Activated CD8-positive, alpha-beta T cell treated with anti-CD3 and anti-CD28 coated beads for 36 hours (primary cell): ENCODE results near the gene TMEM179. TPM values are rescaled to one million over a fixed set of nuclear protein-coding genes. Genes with fewer than 3 reads are reported as not detected.

Experiments
- ATAC-seq: fragments of 200-7000 bp; cut with Tn5 transposase; one replicate; pipeline ENCODE4 v1.10.0; 2021; ENCODE audit warnings: mild to moderate bottlenecking, moderate library complexity
- CTCF ChIA-PET: fragments of 350-600 bp; sonication (Branson Sonifier 250); formaldehyde crosslinking; loops from one replicate; lab custom pipeline; 2021; ENCODE audit warnings: antibody characterized with exemption; lab: Charles Lee
- POLR2A ChIA-PET: fragments of 350-600 bp; sonication (Branson Sonifier 250); formaldehyde crosslinking; loops from one replicate; lab custom pipeline; 2021; ENCODE audit warnings: antibody characterized with exemption; lab: Charles Lee
- DNase-seq: peaks from one replicate; pipeline ENCODE4 v3.0.0-alpha.2; 2020
- H3K27ac Mint-ChIP-seq: one replicate; pipeline ENCODE4 v1.8.0; 2021; ENCODE audit warnings: mild to moderate bottlenecking, mixed read lengths
- H3K27me3 Mint-ChIP-seq: one replicate; pipeline ENCODE4 v1.8.0; 2021; ENCODE audit warnings: mixed read lengths
- H3K36me3 Mint-ChIP-seq: one replicate; pipeline ENCODE4 v1.8.0; 2021; ENCODE audit warnings: low read depth, mixed read lengths
- H3K4me1 Mint-ChIP-seq: one replicate; pipeline ENCODE4 v1.8.0; 2021; ENCODE audit warnings: low read depth, mixed read lengths
- H3K4me3 Mint-ChIP-seq: one replicate; pipeline ENCODE4 v1.8.0; 2021; ENCODE audit warnings: mild to moderate bottlenecking, moderate library complexity, mixed read lengths
- H3K9me3 Mint-ChIP-seq: one replicate; pipeline ENCODE4 v1.8.0; 2021; ENCODE audit warnings: mixed read lengths
- CTCF ChIP-seq: fragments of 200-600 bp; IDR thresholded peaks from one replicate; pipeline ENCODE4 v1.8.0; 2022; ENCODE audit warnings: antibody characterized with exemption, mild to moderate bottlenecking
- intact Hi-C: fragments of 100-400 bp; cut with micrococcal nuclease; formaldehyde crosslinking; loops from one replicate; pipeline ENCODE4 v1.10.0; 2022
- total RNA-seq, 2 experiments: library from RNA; stranded (reverse); gene quantifications; one replicate each; pipeline ENCODE4 v1.2.3, GENCODE V29; 2021

The TMEM179 gene
- total RNA-seq, 2 experiments from 2014 or later: not detected

GRCh38 chr14:104578321-104578720 is 26.3 kb downstream of the TMEM179 start:
- H3K36me3 Mint-ChIP-seq: no peaks in the 10 kb centered on the region
- ATAC-seq (no peak), DNase-seq (no peak)
- POLR2A ChIA-PET: no interaction called here
- no peaks in the 10 kb centered on the region for H3K9me3 Mint-ChIP-seq
- H3K27ac Mint-ChIP-seq: no peak overlapping the region
- no peak for TF ChIP-seq CTCF
- H3K4me3 Mint-ChIP-seq: no peak overlapping the region
- no peaks in the 10 kb centered on the region for H3K4me1 Mint-ChIP-seq
- CTCF ChIA-PET: interaction anchor here (1.2 kb wide), 1 partner anchor 501 kb away, joined by 3 read pairs; no protein-coding TSS in a partner anchor
- no peaks in the 10 kb centered on the region for H3K27me3 Mint-ChIP-seq
- intact Hi-C loops: no loop called here

- Mint-ChIP-seq H3K27ac (no peak overlapping the region), H3K9me3 (no peaks in the 10 kb centered on the region), H3K4me3 (no peak overlapping the region), H3K36me3 (no peaks in the 10 kb centered on the region), H3K4me1 (no peaks in the 10 kb centered on the region), H3K27me3 (no peaks in the 10 kb centered on the region)
- POLR2A ChIA-PET: no interaction called here
- DNase-seq (no peak), ATAC-seq (no peak)
- TF ChIP-seq CTCF: no peak
- intact Hi-C loops: no loop called here
- CTCF ChIA-PET: interaction anchor here (1.2 kb wide), 1 partner anchor 500 kb away, joined by 3 read pairs; no protein-coding TSS in a partner anchor
These were observed 26.7 kb downstream of the TMEM179 start for GRCh38 chr14:104577847-104578301.

- H3K4me1 Mint-ChIP-seq: no peaks in the 10 kb centered on the region
- H3K27ac Mint-ChIP-seq: no peak overlapping the region
- H3K4me3 Mint-ChIP-seq: no peak overlapping the region
- H3K36me3 Mint-ChIP-seq: no peaks in the 10 kb centered on the region
- DNase-seq: no peak
- no peak for ATAC-seq
- no peak for TF ChIP-seq CTCF
- intact Hi-C loops: no loop called here
- no peaks in the 10 kb centered on the region for H3K27me3 Mint-ChIP-seq
- ChIA-PET POLR2A (no interaction called here), CTCF (interaction anchor here (1.2 kb wide), 1 partner anchor 500 kb away, joined by 3 read pairs; no protein-coding TSS in a partner anchor)
- no peaks in the 10 kb centered on the region for H3K9me3 Mint-ChIP-seq
These were observed 27.1 kb downstream of the TMEM179 start for GRCh38 chr14:104577426-104577825.

GRCh38 chr14:104576970-104577332 is 27.6 kb downstream of the TMEM179 start:
- H3K4me1 Mint-ChIP-seq: no peaks in the 10 kb centered on the region
- H3K27me3 Mint-ChIP-seq: no peaks in the 10 kb centered on the region
- ChIA-PET POLR2A (no interaction called here), CTCF (no interaction called here)
- no peaks in the 10 kb centered on the region for H3K9me3 Mint-ChIP-seq
- H3K36me3 Mint-ChIP-seq: no peaks in the 10 kb centered on the region
- DNase-seq (no peak), ATAC-seq (no peak)
- no peak overlapping the region for H3K4me3 Mint-ChIP-seq
- no peak for TF ChIP-seq CTCF
- no peak overlapping the region for H3K27ac Mint-ChIP-seq
- intact Hi-C loops: no loop called here

GRCh38 chr14:104576232-104576969 is 28.2 kb downstream of the TMEM179 start:
- POLR2A ChIA-PET: interaction anchor here (0.6 kb wide), 1 partner anchor 1028 kb away, joined by 3 read pairs; no protein-coding TSS in a partner anchor
- Mint-ChIP-seq H3K9me3 (no peaks in the 10 kb centered on the region), H3K27me3 (no peaks in the 10 kb centered on the region), H3K4me3 (no peak overlapping the region), H3K36me3 (no peaks in the 10 kb centered on the region), H3K4me1 (no peaks in the 10 kb centered on the region), H3K27ac (no peak overlapping the region)
- ATAC-seq (no peak), DNase-seq (no peak)
- no peak for TF ChIP-seq CTCF
- intact Hi-C loops: no loop called here
- CTCF ChIA-PET: no interaction called here
